Testis (tissue), 3 donors: Measurements from ENCODE around the gene ICE2. TPM values are rescaled to one million over a fixed set of nuclear protein-coding genes. Genes with fewer than 3 reads are reported as not detected.

Source experiments
- DNase-seq: peaks from one replicate; pipeline ENCODE4 v3.0.0-alpha.2; 2019
- H3K27ac ChIP-seq, 2 donors: fragments of 200-600 bp; sonication (generic); one replicate each; pipeline ENCODE4 v1.5.1; 2019
- H3K27me3 ChIP-seq: fragments of 200-600 bp; sonication (generic); one replicate; pipeline ENCODE4 v1.5.1; 2019
- H3K36me3 ChIP-seq: fragments of 200-600 bp; sonication (generic); one replicate; pipeline ENCODE4 v1.5.1; 2017; ENCODE audit warnings: low read depth; ENCODE audit errors: missing control alignments
- H3K4me1 ChIP-seq: fragments of 200-600 bp; sonication (generic); one replicate; pipeline ENCODE4 v1.5.1; 2019
- H3K4me3 ChIP-seq, 2 donors: fragments of 200-600 bp; sonication (generic); one replicate each; pipeline ENCODE4 v1.5.1; 2017 to 2019
- H3K9me3 ChIP-seq: fragments of 200-600 bp; sonication (generic); one replicate; pipeline ENCODE4 v1.5.1; 2017
- POLR2A ChIP-seq: fragments of 450-650 bp; IDR thresholded peaks from one replicate; pipeline ENCODE4 v1.6.1; 2017; ENCODE audit warnings: antibody characterized with exemption, mild to moderate bottlenecking, moderate library complexity
- WGBS, 2 donors: methylation state at CpG; one replicate each; pipeline ENCODE4 v1.1.5; 2018; 5-methylcytosine and 5-hydroxymethylcytosine counted together
- intact Hi-C: fragments of 100-400 bp; cut with DNase I; formaldehyde crosslinking; loops from one replicate; pipeline ENCODE4 v1.15.1; 2023; ENCODE audit warnings: low total_unique reads
- polyA plus RNA-seq: library from polyadenylated mRNA; stranded (reverse); fragments of 350-450 nt; fragmentation: Illumina TruSeq; extraction: RNeasy Lipid Tissue Mini Kit (QIAGEN cat#74804); gene quantifications from one replicate; pipeline ENCODE4 v1.2.3, GENCODE V29; 2014; ENCODE audit warnings: low read depth, low replicate concordance; ENCODE audit not compliant: insufficient read depth
- small RNA-seq, 2 donors: library from RNA; depleted of rRNA; stranded (forward); fragments of <200 nt; gene quantifications; one replicate each; pipeline ENCODE3, GENCODE V24; 2016
- total RNA-seq, 2 donors: library from RNA; depleted of rRNA; stranded (reverse); fragments of >200 nt; gene quantifications; one replicate each; pipeline ENCODE4 v1.2.3, GENCODE V29; 2016
- TF ChIP-seq, protein P1 (sequence below), 3 experiments: fragments of 450-650 bp in 2 of 3; fragments of 200-600 bp in 1 of 3; sonication (generic) in 1 of 3; IDR thresholded peaks; one replicate each; pipeline ENCODE4 v1.5.1; 2016 to 2019; ENCODE audit warnings: antibody characterized with exemption in 3 of 3, mild to moderate bottlenecking in 2 of 3, moderate library complexity in 1 of 3

ICE2 gene
- total and polyA plus RNA-seq, 3 donors from 2014 or later, result 24.3 to 48.3 (median 44.6) TPM

DNA sequence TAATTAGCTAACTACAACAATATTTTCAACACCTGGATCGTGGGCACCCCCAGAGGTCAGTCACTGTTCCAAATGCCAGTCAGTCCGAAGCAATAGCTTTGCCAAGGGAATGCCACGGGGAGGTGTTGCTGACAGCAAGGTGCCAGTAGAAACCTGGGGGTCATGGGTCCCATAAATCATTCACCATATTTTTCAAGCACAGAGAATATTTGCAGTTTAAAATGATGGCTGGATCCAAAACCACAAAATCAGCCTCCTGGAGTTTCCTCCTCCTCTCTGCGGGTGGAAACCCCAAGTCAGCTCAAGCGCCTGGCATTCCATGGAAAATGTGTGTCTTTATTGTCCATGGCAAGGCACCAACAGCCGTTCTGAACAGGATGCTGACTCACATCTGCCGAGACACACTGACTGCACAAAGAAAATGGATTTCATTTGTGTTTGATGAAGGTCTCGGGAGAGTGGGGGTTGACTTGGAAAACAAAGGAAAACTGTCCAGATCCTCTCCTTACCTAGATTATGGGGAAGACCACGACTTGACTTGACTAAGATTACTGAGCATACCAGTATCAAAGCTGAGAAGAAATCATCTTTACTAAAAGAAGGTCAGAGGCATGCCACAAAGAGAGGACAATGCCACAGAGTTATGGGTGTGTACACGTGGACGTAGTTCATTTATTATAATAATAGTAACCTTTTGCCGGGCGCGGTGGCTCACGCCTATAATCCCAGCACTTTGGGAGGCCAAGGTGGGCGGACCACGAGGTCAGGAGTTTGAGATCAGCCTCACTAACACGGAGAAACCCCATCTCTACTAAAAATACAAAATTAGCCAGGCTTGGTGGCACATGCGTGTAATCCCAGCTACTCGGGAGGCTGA, 107.5 kb downstream of the ICE2 start:
- peak; percentile 61 for DNase-seq
- intact Hi-C loops, result no loop called here
- 49 to 61% methylated on average over 20 of the region's 20 CpGs for WGBS, 2 donors

DNA sequence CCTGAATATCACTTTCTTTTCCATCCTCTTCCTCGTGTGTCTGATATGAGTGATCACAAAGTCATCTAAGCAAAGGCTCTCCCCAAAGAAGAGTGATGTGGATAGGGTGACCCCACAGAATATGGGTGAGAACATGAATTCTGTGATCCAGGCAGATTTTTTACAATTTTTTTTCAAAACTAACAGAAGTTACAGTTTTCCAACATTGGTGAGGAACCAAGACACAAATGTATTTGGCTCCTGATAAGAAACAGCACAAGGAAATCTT, 108.1 kb downstream of the ICE2 start:
- TF ChIP-seq, protein P1, sequence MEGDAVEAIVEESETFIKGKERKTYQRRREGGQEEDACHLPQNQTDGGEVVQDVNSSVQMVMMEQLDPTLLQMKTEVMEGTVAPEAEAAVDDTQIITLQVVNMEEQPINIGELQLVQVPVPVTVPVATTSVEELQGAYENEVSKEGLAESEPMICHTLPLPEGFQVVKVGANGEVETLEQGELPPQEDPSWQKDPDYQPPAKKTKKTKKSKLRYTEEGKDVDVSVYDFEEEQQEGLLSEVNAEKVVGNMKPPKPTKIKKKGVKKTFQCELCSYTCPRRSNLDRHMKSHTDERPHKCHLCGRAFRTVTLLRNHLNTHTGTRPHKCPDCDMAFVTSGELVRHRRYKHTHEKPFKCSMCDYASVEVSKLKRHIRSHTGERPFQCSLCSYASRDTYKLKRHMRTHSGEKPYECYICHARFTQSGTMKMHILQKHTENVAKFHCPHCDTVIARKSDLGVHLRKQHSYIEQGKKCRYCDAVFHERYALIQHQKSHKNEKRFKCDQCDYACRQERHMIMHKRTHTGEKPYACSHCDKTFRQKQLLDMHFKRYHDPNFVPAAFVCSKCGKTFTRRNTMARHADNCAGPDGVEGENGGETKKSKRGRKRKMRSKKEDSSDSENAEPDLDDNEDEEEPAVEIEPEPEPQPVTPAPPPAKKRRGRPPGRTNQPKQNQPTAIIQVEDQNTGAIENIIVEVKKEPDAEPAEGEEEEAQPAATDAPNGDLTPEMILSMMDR (IDR thresholded peaks at IDR 0.05), result no peak
- no peak for TF ChIP-seq POLR2A
- Histone ChIP-seq H3K36me3 (no peaks in the 10 kb centered on the region), H3K4me3 (no peak overlapping the region), H3K4me1 (peaks cover 23% of the 10 kb centered on the region), H3K27ac (peak overlapping the region in 1 of 2 donors; percentile 66), H3K9me3 (no peaks in the 10 kb centered on the region), H3K27me3 (no peaks in the 10 kb centered on the region)
- WGBS, 2 donors, result 56 to 57% methylated on average over 1 of the region's 1 CpG
- DNase-seq, result no peak
- intact Hi-C loops, result no loop called here

More for the DNA sequence above, 107.5 kb downstream of the ICE2 start:
- no peaks in the 10 kb centered on the region for H3K36me3 ChIP-seq
- no peaks in the 10 kb centered on the region for H3K9me3 ChIP-seq
- H3K27ac ChIP-seq, result peak overlapping the region in 1 of 2 donors; percentile 66
- TF ChIP-seq, protein P1 (IDR thresholded peaks at IDR 0.05), result no peak
- no peak for TF ChIP-seq POLR2A
- peaks cover 23% of the 10 kb centered on the region for H3K4me1 ChIP-seq
- no peak overlapping the region for H3K4me3 ChIP-seq
- H3K27me3 ChIP-seq, result no peaks in the 10 kb centered on the region

DNA sequence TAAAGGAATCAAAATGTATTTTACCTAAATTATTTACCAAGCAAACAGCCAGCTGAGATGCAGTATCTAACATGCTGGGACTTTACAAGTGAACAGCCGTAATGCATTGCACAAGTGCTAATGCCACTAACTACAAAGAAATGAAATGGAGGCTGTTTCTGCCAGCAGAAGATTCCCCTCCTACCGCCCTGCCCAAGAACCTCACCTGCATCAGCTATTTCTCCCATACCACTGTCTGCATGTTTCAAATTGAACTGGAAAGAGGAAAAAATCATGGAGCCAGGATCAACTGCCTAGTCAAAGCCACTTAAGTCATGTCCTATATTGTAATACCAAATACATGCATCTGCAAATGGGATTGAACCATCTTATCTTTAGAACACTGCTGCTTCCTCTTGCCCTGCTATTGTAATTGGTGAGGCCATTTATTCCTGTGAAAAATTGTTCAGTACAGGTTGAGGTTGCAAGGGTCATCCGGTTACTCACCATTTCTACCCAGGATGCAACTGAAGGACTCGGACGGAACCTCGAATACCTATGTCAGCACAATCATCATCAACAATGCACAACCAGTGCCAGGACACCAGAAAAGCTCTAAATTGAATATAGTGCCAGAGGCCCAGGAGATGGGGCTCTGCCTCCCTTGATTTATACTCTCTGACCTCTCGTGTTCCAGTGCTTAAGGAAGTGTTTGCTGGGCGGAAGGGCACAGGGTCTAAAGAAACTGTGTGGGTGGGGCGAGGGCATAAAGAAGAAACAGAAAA, 108.7 kb downstream of the ICE2 start:
- Histone ChIP-seq H3K27ac (peak overlapping the region in 1 of 2 donors; percentile 66), H3K36me3 (no peaks in the 10 kb centered on the region), H3K9me3 (no peaks in the 10 kb centered on the region), H3K4me1 (peaks cover 23% of the 10 kb centered on the region), H3K4me3 (no peak overlapping the region), H3K27me3 (no peaks in the 10 kb centered on the region)
- TF ChIP-seq, protein P1 (IDR thresholded peaks at IDR 0.05), result no peak
- no peak for TF ChIP-seq POLR2A
- 85 to 89% methylated on average over 9 of the region's 9 CpGs for WGBS, 2 donors
- DNase-seq, result no peak
- intact Hi-C loops, result no loop called here

DNA sequence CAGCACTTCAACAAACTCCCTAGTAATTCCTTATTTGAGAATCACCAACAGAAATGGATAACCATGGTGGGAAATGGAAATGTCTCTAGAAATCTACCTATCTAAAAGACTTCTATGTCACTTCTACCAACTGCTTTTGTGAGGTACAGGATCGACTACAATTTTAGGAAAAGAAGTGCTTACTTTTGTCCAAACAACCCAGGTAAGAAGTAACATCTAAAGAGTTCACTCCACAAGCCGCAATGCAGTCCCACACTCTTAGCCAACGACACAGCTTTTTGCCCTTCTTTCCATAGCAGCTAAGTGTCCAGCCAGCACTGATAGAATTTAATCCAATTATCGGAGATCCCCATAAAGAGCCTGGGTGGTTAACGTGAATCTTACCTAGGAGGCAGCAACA, 109.2 kb downstream of the ICE2 start:
- peaks cover 20% of the 10 kb centered on the region for H3K4me1 ChIP-seq
- H3K27me3 ChIP-seq, result no peaks in the 10 kb centered on the region
- TF ChIP-seq, protein P1 (IDR thresholded peaks at IDR 0.05), result no peak
- no peak for TF ChIP-seq POLR2A
- intact Hi-C loops, result no loop called here
- no peaks in the 10 kb centered on the region for H3K9me3 ChIP-seq
- no peak overlapping the region for H3K27ac ChIP-seq
- no peaks in the 10 kb centered on the region for H3K36me3 ChIP-seq
- no peak for DNase-seq
- no peak overlapping the region for H3K4me3 ChIP-seq
- 84 to 88% methylated on average over 5 of the region's 5 CpGs for WGBS, 2 donors

Small RNA genes lying within 50 kb of the gene (small RNA-seq; reads per million reads assigned to genes)
- gene AC087385.3, result 0 reads per million in 2 donors

Other genes with a start within 250 kb of the ICE2 start
- 100 to 1,000 TPM; 199 to 226 TPM for gene ANXA2, start 81.2 kb downstream of the ICE2 start, total RNA-seq
- gene ANXA2, start 81.2 kb downstream of the ICE2 start, polyA plus RNA-seq, result 388 TPM